Tibial nerve (tissue), 4 donors: Measurements from ENCODE around the gene STON1. TPM values are rescaled to one million over a fixed set of nuclear protein-coding genes. Genes with fewer than 3 reads are reported as not detected.

Experiments used
- DNase-seq, 2 donors: peaks; one replicate each; pipeline ENCODE4 v3.0.0-alpha.2; 2019; ENCODE audit warnings: low spot score in 2 of 2
- H3K27ac ChIP-seq, 4 donors: fragments of 200-600 bp; sonication (generic) in 3 of 4; one replicate each; pipeline ENCODE4 v1.5.1; 2017 to 2019; ENCODE audit warnings: mild to moderate bottlenecking in 1 of 4
- H3K27me3 ChIP-seq, 2 donors: fragments of 200-600 bp; sonication (generic) in 1 of 2; one replicate each; pipeline versions ENCODE4 v1.5.1 to v1.6.0; 2017 to 2019
- H3K36me3 ChIP-seq, 3 donors: fragments of 200-600 bp; sonication (generic); one replicate each; pipeline ENCODE4 v1.5.1; 2018 to 2019
- H3K4me1 ChIP-seq, 4 donors: fragments of 200-600 bp; sonication (generic) in 3 of 4; one replicate each; pipeline ENCODE4 v1.5.1; 2017 to 2019
- H3K4me3 ChIP-seq, 4 donors: fragments of 200-600 bp; sonication (generic) in 3 of 4; one replicate each; pipeline ENCODE4 v1.5.1; 2017 to 2019; ENCODE audit warnings: mild to moderate bottlenecking in 1 of 4, moderate library complexity in 1 of 4
- H3K9me3 ChIP-seq, 4 donors: fragments of 200-600 bp; sonication (generic) in 3 of 4; one replicate each; pipeline ENCODE4 v1.5.1; 2017 to 2019
- CTCF ChIP-seq, 5 experiments: fragments of 200-600 bp in 3 of 5; fragments of 450-650 bp in 2 of 5; sonication (generic) in 3 of 5; IDR thresholded peaks; one replicate each; pipeline ENCODE4 v1.5.1; 2016 to 2019; ENCODE audit warnings: antibody characterized with exemption in 5 of 5, mild to moderate bottlenecking in 3 of 5, moderate library complexity in 2 of 5
- EP300 ChIP-seq, 2 donors: sonication (generic); formaldehyde crosslinking; IDR thresholded peaks; one replicate each; pipeline ENCODE4 v1.6.1; 2017; ENCODE audit warnings: antibody characterized with exemption in 2 of 2, mild to moderate bottlenecking in 1 of 2
- POLR2A ChIP-seq, 2 donors: fragments of 450-650 bp; IDR thresholded peaks; one replicate each; pipeline ENCODE4 v1.6.1; 2017; ENCODE audit warnings: antibody characterized with exemption in 2 of 2, mild to moderate bottlenecking in 2 of 2, moderate library complexity in 2 of 2
- WGBS, 2 donors: methylation state at CpG; one replicate each; pipeline ENCODE4 v1.1.5; 2018; 5-methylcytosine and 5-hydroxymethylcytosine counted together
- total RNA-seq, 4 donors: library from RNA; depleted of rRNA; stranded (reverse); fragments of >200 nt; gene quantifications; one replicate each; pipeline ENCODE4 v1.1.0, GENCODE V29; 2016

Gene STON1
- total RNA-seq, 4 donors from 2014 or later = 34.1 to 57.0 (median 46.9) TPM

DNA sequence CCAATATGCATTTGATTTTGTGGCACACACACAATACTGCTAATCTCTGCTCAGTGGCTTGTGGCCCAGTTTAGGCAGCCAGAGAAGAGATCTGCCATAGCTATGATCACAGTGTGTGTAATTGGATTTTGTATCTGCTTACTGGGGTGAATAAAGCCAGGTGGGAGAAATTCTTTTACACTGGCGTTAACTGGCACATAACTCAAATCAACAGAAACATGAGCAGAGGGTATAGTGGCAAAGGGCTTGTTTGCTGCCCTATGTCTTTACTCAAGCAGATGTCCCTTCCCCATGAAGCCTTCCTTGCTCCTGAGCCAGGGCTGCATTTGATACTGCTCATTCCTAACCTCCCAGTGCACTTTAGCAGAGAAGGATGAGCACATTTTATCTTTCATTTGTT is 28.5 kb downstream of the STON1 start:
- no peaks in the 10 kb centered on the region for H3K27me3 ChIP-seq
- H3K36me3 ChIP-seq = no peaks in the 10 kb centered on the region
- WGBS, 2 donors = 88 to 100% methylated on average over 1 of the region's 1 CpG
- no peak overlapping the region for H3K4me3 ChIP-seq
- no peaks in the 10 kb centered on the region for H3K9me3 ChIP-seq
- H3K4me1 ChIP-seq = peaks cover 0 to 22% (median 5%) of the 10 kb centered on the region in 4 donors
- DNase-seq = no peak
- no peak overlapping the region for H3K27ac ChIP-seq
- TF ChIP-seq POLR2A (IDR thresholded peaks at IDR 0.05) = no peak
- no peak for TF ChIP-seq EP300 (IDR thresholded peaks at IDR 0.05)
- no peak for TF ChIP-seq CTCF (IDR thresholded peaks at IDR 0.05)

DNA sequence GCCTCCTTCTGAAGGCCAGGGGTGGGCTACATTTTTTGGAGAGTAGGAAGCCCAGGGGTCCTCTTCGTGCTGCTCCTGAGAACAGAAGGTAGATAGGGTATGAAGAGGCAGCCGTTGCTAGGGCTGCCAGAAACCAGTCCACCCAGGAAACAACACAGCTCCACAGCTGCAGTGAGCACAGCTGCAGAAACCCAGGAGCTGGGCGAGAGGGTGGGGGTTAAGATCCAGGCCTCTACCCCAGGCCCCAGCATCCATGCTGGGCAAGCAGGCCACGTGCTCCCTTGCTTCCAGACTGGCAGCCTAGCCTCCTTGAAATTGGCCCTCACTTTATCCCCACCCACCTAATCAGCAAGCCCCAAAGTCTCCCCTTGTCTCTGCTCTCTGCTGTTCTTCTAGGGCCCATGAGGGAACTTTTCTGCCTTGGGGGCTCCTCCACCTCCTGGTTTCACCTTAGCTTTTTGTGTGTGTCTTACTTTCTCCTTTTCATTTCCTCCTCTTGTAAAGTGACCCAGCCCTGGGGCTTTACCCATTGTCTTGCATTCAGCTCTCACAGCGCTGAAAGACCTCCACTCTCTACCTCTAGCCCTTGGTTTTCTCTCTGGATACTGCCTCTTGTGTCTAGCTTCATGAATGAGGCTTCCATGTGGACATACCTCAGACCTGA is 30.7 kb downstream of the STON1 start:
- WGBS, 2 donors = 47% methylated on average over 5 of the region's 5 CpGs

GRCh38 chr2:48562281-48562680 is 32.3 kb downstream of the STON1 start:
- 95 to 96% methylated on average over 4 of the region's 4 CpGs for WGBS, 2 donors
- Histone ChIP-seq H3K27ac (no peak overlapping the region), H3K9me3 (no peaks in the 10 kb centered on the region), H3K36me3 (no peaks in the 10 kb centered on the region), H3K27me3 (no peaks in the 10 kb centered on the region), H3K4me3 (no peak overlapping the region), H3K4me1 (peaks cover 0 to 39% (median 6%) of the 10 kb centered on the region in 4 donors)
- DNase-seq = no peak
- TF ChIP-seq POLR2A (IDR thresholded peaks at IDR 0.05) (no peak), CTCF (IDR thresholded peaks at IDR 0.05) (no peak), EP300 (IDR thresholded peaks at IDR 0.05) (no peak)

More for the DNA sequence above, 30.7 kb downstream of the STON1 start:
- no peaks in the 10 kb centered on the region for H3K36me3 ChIP-seq
- TF ChIP-seq EP300 (IDR thresholded peaks at IDR 0.05) = no peak
- TF ChIP-seq POLR2A (IDR thresholded peaks at IDR 0.05) = no peak
- no peak for TF ChIP-seq CTCF (IDR thresholded peaks at IDR 0.05)
- no peak overlapping the region for H3K4me3 ChIP-seq
- no peaks in the 10 kb centered on the region for H3K27me3 ChIP-seq
- H3K9me3 ChIP-seq = no peaks in the 10 kb centered on the region
- no peak for DNase-seq
- peaks cover 0 to 23% (median 5%) of the 10 kb centered on the region in 4 donors for H3K4me1 ChIP-seq
- H3K27ac ChIP-seq = peak overlapping the region in 2 of 4 donors; percentile 59 to 78

DNA sequence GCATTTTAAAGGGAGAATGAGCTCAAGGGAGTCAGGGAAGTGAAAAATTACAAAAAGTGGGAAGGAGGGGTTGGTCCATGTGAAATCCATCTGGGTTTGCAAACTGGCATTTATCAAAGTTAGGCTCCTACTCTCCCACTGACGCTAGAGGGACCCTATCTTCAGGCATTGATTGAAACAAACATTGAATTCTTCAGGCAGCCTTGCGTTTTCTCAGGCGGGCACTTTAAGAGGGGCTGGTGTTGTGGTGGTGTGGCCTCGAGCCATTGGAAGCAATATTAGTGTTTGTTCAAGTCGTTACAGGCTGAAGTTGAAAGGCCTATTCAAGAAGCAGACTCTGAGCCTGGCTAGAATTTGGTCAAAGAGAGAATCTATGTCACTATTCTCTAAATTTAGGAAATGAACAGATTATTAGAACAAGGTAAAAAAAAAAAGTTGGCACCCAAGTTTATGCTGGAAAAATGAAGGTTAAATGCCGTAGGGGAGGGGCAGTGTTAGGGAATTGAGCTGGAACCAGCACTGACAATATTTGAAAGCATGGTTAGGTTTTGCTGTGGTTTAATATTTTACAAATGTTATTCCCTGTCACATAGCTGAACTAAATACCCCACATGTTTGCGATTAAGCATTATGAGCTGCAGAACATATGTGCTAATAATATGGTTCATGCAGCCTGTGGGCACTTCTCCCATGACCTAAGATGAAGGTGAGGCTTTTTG is 36.8 kb downstream of the STON1 start:
- peaks cover 0 to 52% (median 21%) of the 10 kb centered on the region in 4 donors for H3K4me1 ChIP-seq
- TF ChIP-seq CTCF (IDR thresholded peaks at IDR 0.05) = peak in 3 of 5 experiments; percentile 28 to 48 (median 31)
- TF ChIP-seq POLR2A (IDR thresholded peaks at IDR 0.05) = no peak
- no peaks in the 10 kb centered on the region for H3K36me3 ChIP-seq
- WGBS, 2 donors = 22 to 28% methylated on average over 7 of the region's 7 CpGs
- no peak overlapping the region for H3K4me3 ChIP-seq
- DNase-seq = no peak
- peak overlapping the region in 3 of 4 donors; percentile 42 to 80 (median 74) for H3K27ac ChIP-seq
- no peaks in the 10 kb centered on the region for H3K9me3 ChIP-seq
- no peaks in the 10 kb centered on the region for H3K27me3 ChIP-seq

DNA sequence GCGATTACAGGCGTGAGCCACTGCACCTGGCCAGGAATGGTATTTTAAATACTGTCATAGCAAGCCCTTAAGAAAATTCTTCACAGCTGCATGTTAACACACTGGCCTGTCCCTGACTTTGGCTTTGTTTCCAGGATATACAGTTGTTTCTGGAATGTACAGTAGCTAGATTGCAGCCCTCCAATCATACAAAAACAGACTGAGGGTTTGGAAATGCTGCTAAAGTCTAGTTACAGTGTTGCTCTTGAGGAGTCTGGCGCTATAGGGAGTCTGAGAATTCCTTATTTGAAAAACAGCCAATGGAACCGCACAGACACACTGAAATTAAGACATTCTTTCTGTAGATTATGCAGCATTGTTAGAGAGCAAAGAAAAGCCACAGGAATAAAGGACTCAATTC is 37.7 kb downstream of the STON1 start:
- H3K36me3 ChIP-seq = no peaks in the 10 kb centered on the region
- H3K4me1 ChIP-seq = peaks cover 0 to 56% (median 22%) of the 10 kb centered on the region in 4 donors
- no peaks in the 10 kb centered on the region for H3K27me3 ChIP-seq
- DNase-seq = no peak
- TF ChIP-seq POLR2A (IDR thresholded peaks at IDR 0.05) = no peak
- TF ChIP-seq EP300 (IDR thresholded peaks at IDR 0.05) = no peak
- TF ChIP-seq CTCF (IDR thresholded peaks at IDR 0.05) = no peak
- 56 to 62% methylated on average over 4 of the region's 4 CpGs for WGBS, 2 donors
- H3K9me3 ChIP-seq = no peaks in the 10 kb centered on the region
- H3K4me3 ChIP-seq = no peak overlapping the region
- H3K27ac ChIP-seq = peak overlapping the region in 2 of 4 donors; percentile 74 to 80
